Measurements from ENCODE around the gene NR2F1.

NR2F1 gene

GRCh38 chr5:93620487-93621326 lies 37.7 kb downstream of the NR2F1 start (continued):
- peak; percentile 45; the same call in 1 of the 2 replicates for TF ChIP-seq ZNF76 (tag by site-specific recombination; IDR thresholded peaks at IDR 0.05; ENCODE audit: borderline replicate concordance, low read depth)
- TF ChIP-seq TRIM28 (IDR thresholded peaks at IDR 0.05; ENCODE audit: borderline replicate concordance, low read length), result no peak; the same call in 1 of the 2 replicates
- no peak for TF ChIP-seq ZBTB21 (tag by site-specific recombination; IDR thresholded peaks at IDR 0.05)
- peak; percentile 42 for TF ChIP-seq ZBTB11 (tag by site-specific recombination; conservative IDR thresholded peaks at IDR 0.05; ENCODE audit: low read depth)
- 0 out of 2 replicates have a peak, but pooled peaks have one; percentile 54 for TF ChIP-seq REST (tag by site-specific recombination; IDR thresholded peaks at IDR 0.05)
- no peak for TF ChIP-seq SALL2 (tag by site-specific recombination; IDR thresholded peaks at IDR 0.05; ENCODE audit: borderline replicate concordance)
- TF ChIP-seq ZFP41 (tag by site-specific recombination; IDR thresholded peaks at IDR 0.05; ENCODE audit: borderline replicate concordance), result no peak
- TF ChIP-seq ZNF112 (tag by site-specific recombination; IDR thresholded peaks at IDR 0.05), result no peak
- no peak for TF ChIP-seq ZNF645 (tag by site-specific recombination; IDR thresholded peaks at IDR 0.05)
- TF ChIP-seq SCRT1 (tag by site-specific recombination; IDR thresholded peaks at IDR 0.05; ENCODE audit: borderline replicate concordance), result no peak
- peak; percentile 92 for TF ChIP-seq ZNF561 (tag by site-specific recombination; IDR thresholded peaks at IDR 0.05; ENCODE audit: borderline replicate concordance)
- TF ChIP-seq ZIC2 (tag by site-specific recombination; IDR thresholded peaks at IDR 0.05), result peak; percentile 46
- peak; percentile 48; the same call in 1 of the 2 replicates for TF ChIP-seq ZBTB20 (tag by site-specific recombination; IDR thresholded peaks at IDR 0.05)
- no peak for TF ChIP-seq ZNF239 (tag by site-specific recombination; IDR thresholded peaks at IDR 0.05)
- TF ChIP-seq ZNF692 (tag by site-specific recombination; IDR thresholded peaks at IDR 0.05), result peak; percentile 65; the same call in 1 of the 2 replicates
- no peak for TF ChIP-seq ZNF211 (tag by site-specific recombination; IDR thresholded peaks at IDR 0.05; ENCODE audit: low read depth)
- no peak for TF ChIP-seq ZNF747 (tag by site-specific recombination; IDR thresholded peaks at IDR 0.05)
- TF ChIP-seq ZNF24 (tag by site-specific recombination; IDR thresholded peaks at IDR 0.05), result 0 out of 2 replicates have a peak, but pooled peaks have one; percentile 54
- TF ChIP-seq ZBTB49 (tag by site-specific recombination; IDR thresholded peaks at IDR 0.05; ENCODE audit: low read depth), result no peak
- TF ChIP-seq ZNF26 (tag by site-specific recombination; IDR thresholded peaks at IDR 0.05), result no peak
- TF ChIP-seq ZNF785 (tag by site-specific recombination; IDR thresholded peaks at IDR 0.05), result no peak
- peak; percentile 62; the same call in 1 of the 2 replicates for TF ChIP-seq ZSCAN4 (tag by site-specific recombination; IDR thresholded peaks at IDR 0.05)
- peak; percentile 92 for TF ChIP-seq ZNF335 (tag by site-specific recombination; conservative IDR thresholded peaks at IDR 0.05)
